GM19023 (cell line): ENCODE results near the gene DMXL1.
"Not testable (repeated sequence)": the region's sequence is repeated elsewhere in the genome, so short reads cannot be mapped to it uniquely, and the experiment has no call there.

Experiments used
- ATAC-seq: cut with Tn5 transposase; IDR thresholded peaks from one replicate; pipeline ENCODE4 v1.9.1; 2021; ENCODE audit warnings: mild to moderate bottlenecking, moderate library complexity; ENCODE audit not compliant: unreplicated experiment

Gene DMXL1

DNA sequence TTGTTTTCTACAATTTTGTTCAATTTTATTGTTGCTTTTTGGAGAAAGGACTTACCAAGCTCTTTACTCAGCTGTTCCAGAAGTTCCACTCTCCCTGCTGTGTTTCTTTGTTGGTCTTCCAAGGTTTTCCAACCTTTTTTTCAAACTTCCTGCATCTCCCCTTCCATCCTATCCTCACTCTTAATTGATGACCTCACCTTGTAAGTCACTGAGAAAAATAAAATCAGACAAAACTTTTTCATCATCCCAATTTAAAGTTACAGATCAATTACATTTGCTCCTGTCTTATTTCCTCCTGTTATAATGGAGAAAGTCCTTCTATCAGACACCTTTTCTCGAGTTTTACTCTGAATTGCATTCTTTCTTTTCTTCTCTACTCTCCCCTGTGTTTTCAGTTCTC lies 121.1 kb downstream of the DMXL1 start:
- no peak for ATAC-seq

DNA sequence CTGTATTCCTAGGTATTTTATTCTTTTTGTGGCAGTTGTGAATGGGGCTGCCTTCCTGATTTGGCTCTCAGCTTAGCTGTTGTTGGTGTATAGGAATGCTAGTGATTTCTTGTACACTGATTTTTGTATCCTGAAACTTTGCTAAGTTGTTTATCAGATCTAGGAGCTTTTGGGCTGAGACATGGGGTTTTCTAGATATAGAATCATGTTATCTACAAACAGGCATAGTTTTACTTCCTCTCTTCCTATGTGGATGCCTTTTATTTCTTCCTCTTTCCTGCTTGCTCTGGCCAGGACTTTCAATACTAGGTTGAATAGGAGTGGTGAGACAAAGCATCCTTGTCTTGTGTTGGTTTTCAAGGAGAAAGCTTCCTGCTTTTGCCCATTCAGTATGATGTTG lies 129.9 kb downstream of the DMXL1 start:
- ATAC-seq = no peak

DNA sequence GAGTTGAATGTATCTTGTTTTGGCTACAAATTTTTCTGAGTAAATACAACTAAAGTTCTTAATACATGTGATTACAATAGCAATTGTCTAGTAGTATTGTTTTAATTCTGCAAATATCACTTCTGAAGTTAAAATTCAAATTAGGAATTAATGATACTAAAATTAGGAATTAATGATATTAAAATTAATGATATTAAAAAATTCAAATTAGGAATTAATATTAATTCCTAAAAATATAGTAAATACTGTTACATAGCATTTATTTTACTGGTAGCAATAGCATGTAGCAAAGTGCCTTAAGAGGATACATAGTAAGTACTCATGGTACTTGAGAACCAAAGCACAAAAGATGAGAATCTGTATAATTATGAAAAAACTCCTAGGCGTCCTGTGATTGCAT lies 136.2 kb downstream of the DMXL1 start:
- no peak for ATAC-seq

DNA sequence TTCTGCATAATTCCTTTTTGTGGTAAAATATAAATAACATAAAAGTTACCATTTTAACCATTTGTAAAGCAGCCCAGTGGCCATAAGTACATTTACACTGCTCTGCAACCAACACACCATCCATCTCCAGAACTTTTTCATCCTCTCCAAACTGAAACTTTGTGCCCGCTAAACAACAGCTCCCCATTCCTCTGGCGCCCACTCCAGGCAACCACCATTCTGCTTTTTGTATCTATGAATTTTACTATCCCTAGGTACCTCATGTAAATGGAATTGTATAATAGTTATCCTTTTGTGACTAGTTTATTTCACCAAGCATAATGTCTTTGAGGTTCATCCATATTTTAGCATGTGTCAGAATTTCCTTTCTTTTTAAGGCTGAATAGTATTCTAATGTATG lies 141.1 kb downstream of the DMXL1 start:
- ATAC-seq = no peak

DNA sequence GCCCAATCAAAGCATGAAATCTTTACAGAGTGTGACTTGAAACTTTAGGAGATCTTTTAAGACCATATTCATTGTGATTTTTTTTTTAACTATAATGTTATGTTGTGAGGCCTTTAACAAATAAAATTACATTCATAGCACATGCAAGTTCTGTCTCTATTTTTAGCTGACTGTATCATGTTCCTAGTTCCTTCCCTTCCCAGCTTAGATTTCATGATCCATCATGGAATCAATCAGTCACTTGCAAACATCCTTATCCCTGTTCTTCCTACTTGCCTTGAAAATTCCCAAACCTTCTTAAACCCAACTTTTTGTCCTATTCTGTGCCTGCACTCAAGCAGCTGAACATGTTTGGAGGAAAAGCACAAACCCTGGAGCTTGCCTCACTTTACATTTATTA lies 141.8 kb downstream of the DMXL1 start:
- ATAC-seq = no peak

DNA sequence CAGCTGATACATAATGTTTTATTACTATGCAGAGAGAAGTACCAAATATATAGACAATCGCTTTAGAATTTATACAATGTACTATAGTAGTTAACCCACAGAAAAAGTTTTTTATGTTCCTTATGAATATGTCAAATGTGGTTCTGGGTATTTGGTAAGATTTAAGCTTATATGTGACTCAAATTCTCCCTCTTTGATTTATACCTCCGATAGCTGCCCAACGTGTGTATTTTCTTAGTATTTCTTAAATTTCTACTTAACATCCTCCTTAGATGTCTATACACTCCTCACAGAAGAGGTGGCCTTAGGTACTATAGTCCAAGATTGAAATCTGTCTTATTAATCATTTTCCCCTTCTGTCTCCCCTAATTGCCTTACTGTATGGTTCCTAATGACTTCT lies 146.3 kb downstream of the DMXL1 start:
- ATAC-seq = no peak

DNA sequence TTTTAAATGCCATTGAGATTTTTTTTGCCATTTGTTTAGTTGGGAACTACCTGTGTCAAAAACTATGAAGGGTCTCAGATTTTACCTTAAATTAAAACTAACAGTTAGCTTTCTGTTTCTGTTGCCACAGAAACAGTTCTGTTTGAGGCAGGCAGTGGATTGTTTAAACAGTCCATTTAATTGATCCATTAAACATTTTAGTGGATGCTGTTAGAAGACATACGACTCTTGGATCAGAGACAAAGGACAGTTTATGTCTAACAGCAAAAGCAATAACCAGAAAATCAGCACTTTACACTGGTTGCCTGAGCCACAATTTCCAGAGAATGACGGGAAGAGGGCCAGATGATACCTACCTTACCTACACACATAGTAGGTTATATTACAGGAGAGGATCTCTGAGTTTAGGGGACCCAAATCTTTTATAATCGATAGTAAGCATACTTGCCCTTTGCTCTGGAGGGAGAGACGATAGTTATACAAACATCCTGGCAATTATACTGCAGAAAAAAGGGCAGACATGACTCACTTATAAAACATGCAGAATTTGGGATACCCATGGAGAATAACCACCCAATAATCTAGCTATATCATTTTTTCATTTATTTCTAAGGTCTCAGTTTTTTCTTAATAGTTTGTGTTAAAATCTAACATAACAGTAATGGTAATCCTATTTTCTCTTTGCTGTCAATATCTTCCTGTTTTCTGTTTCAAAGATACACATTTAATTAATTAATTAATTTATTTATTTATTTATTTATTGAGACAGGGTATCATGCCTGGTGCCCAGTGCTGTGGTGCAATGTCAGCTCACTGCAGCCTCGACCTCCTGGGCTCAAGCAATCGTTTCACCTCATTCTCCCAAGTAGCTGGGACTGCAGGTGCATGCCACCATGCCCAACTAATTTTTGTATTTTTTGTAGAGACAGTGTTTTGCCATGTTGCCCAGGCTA lies 148.2 kb downstream of the DMXL1 start:
- ATAC-seq = no peak

DNA sequence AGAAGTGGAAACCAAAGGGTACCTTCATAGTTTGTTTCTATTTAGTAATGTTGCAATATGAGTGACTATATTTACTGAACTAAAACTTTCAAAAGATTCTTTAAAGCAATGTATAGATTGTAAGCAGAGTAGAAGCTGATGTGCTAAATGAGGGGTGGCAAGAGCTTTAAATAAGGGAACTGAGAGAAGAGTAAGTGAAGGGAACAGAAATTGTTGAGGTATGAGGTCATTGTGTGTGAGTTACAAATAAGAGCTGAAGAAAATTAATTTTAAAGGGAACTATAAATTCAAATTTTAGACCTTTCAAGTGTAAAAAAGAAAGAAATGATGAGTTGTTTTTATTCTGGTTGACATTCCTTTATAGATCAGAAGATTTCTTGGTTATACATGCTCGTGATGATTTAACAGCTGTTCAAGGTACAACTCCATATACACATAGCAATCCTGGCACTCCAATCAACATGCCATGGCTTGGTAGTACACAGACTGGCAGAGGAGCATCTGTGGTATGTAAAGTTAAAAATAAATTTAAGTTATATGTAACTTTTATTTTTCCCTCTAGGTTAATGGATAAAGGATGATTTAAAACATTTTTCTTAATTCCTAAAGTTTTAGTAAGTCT lies 149.8 kb downstream of the DMXL1 start:
- no peak for ATAC-seq

DNA sequence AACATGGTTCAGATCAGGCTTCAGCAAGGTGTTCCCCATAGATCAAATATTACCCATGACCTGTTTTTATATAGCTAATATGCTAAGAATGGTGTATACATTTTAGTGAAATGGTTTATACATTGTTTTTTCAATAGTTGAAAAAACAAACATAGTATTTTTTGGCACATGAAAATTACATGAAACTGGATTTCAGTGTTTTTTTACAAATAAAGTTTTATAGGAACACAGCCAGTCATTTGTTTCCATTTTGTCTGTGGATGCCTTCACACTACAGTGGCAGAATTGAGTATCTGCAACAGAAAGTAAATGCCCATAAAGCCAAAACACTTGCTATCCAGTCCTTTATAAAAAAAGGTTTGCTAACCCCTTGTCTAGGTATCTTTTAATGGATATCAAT lies 150.4 kb downstream of the DMXL1 start:
- no peak for ATAC-seq

DNA sequence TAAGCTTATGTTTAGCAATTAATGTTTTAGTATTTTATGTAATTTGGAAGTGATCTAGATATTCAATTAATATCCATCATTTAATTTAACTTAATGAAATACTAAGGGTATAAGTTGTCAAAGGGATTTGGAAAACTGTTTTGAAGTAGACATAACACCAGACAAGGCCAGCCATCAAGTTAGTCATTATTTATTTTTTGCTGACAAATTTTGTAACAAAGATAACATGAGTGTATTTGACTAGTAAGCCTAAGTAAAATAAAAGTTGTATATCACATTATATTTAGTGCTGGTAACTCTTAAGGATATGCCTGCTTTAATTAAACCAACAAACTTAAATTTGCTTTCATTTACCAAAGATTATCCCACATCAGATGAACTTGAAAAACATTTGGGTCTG lies 159.1 kb downstream of the DMXL1 start:
- no peak for ATAC-seq

DNA sequence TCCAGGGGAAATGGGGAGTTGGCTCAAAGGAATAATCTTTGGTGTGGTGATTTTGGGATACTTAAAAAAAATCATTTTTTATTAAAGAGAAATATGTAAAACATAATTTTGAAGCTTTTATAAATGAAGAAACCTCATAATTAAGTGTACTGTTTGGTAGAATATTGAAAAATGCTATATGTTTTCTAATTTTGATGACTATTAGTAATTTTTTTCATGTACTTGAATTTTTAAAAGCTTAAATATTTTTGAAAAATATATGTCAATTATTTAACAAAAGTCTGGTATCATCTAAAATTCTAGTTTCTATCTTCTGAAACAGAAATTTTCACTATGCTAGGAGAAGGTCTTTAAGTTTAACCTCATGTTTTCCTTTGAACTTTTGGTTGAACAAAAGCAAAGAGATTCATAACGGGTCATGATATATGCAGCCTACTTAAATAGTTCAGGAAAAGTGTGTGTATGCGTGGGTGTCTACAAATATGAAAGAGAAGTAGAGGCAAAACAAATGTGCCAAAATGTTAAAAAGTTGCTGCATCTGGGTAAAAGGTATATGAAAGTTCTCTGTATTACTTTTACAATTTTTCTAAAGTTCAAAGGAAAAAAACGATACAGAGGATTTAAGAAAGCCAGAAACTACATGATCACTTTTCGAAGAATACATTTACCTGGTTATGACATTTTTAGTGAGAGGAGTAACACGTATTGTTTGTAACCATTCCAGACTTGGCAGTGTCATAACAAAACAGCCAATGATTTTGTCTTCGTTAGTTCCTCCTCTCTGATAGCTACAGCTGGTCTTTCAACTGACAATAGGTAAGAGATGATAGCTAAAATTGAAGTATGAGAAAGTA lies 167.6 kb downstream of the DMXL1 start:
- no peak for ATAC-seq

DNA sequence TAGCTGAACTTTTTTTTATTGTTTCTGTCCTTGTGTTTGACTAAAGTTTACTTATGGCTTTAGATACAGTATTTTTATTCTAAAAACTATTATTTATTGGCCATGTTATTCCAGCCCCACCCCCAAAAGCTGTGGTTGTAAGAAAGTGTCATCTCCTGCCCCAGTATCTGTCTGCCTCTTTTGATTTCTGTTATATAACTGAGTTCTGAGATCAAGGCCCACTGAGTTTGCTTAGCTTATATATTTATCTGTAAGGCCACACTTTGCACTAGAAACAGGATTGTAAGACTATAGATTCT lies 168.2 kb downstream of the DMXL1 start:
- ATAC-seq = no peak

DNA sequence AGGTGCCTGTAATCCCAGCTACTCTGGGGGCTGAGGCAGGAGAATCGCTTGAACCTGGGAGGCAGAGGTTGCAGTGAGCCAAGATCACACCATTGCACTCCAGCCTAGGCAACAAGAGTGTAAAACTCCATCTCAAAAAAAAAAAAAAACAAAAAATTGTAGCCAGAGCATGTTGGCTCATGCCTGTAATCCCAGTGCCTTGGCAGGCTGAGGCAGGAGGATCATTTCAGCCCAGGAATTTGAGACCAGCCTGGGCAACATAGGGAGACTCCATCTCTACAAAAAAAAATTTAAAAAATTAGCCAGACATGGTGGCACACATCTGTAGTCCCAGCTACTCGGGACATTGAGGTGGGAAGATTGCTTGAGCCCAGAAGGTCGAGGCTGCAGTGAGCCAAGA lies 168.9 kb downstream of the DMXL1 start:
- ATAC-seq = not testable (repeated sequence)

DNA sequence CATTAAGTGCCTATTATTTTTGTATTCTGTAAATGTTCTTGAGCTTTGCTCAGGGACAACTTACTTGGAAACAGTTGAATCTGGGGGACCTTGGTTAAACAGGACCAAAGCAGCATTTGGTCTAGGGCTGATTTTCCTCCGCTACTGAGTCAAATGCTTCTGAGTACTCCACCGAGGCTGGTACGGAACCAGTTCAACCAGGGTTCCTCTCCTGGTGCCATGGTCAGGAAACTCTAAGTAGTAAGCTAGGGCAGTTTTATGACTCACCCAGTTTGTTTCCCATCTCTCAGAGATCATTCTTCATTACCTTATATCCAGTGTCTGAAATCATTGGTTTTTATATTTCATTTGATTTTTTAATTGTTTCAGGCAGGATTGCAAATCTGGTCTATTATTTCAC lies 173.0 kb downstream of the DMXL1 start:
- ATAC-seq = no peak

DNA sequence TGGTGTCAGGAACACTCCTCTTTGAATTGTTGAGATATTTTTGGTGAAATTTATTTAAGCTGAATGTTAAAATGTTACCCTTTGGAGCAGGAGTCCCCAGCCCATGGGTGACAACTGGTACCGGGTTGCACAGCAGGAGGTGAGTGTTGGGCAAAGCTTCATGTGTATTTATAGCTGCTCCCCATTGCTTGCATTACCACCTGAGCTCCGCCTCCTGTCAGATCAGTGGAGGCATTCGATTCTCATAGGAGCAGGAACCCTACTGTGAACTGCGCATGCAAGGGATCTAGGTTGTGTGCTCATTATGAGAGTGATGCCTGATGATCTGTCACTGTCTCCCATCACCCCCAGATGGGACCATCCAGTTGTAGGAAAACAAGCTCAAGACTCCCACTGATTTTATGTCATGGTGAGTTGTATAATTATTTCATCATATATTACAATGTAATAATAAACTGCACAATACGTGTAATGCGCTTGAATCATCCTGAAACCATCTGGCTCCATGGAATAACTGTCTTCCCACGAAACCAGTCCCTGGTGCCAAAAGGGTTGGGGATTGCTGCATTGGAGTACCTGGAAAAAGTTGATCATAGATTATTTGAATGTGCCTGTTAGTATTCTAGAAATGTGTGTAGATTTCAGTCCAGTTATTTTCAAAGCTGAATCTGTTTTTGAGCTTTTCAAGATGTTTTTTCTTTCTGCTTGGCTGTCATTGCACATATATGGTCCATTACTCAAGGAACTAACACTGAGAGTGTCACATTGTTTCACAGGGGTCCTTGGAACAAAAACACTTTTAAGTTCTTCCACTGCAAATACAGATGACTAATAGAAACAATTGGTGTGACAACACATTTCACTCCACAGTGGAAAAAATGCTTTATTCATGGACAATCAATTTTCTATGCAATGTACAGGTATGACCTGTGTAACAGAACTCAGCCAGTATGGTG lies 180.3 kb downstream of the DMXL1 start:
- no peak for ATAC-seq

DNA sequence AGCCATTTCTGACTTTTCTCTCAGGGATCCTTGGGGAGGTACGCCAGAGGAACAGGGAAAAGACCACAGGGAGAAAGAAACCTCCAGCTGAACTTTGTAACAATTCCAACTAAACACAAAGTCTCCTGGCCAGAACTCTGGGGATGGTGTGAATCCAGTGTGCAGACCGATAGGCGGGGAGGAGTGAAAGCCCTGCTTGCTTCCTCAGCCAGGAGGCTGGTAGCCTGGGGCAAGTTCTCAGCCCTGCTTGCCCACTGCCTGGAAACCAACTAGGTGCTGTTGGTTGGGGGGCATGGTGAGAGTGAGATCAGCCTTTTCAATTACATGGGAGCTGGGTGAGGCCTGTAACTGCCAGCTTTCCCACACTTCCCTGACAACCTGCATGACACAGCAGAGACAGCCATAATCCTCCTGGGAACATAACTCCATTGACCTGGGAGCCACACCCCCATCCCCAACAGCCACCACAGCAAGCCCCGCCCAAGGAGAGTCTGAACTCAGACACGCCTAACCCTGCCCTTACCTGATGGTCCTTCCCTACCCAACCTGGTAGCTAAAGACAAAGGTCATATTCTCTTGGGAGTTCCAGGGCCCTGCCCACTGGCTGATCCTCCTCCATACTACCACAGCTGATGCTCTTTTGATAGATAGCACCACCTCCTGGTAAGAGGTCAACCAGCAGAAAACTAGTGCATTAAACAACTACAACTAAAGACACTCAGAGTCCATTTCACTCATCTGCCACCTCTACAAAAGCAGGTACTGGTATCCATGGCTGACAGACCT lies 184.9 kb downstream of the DMXL1 start:
- no peak for ATAC-seq

DNA sequence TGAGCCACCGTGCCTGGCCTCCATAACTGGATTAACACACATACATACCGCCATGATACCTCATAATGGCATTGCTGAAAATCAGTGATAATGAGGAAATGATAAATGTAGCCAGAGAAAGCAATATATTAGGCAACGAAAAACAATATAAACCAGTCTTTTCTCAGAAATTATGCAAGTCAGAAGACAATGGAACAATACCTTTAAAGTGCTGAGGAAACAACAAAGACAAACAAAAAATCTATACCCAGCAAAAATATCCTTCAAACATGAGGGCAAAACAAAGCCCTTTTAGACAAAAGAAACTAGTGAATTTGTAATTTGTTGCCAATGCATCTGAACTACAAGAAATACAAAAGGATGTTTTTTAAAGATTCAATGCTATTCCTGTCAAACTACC lies 186.7 kb downstream of the DMXL1 start:
- ATAC-seq = no peak

DNA sequence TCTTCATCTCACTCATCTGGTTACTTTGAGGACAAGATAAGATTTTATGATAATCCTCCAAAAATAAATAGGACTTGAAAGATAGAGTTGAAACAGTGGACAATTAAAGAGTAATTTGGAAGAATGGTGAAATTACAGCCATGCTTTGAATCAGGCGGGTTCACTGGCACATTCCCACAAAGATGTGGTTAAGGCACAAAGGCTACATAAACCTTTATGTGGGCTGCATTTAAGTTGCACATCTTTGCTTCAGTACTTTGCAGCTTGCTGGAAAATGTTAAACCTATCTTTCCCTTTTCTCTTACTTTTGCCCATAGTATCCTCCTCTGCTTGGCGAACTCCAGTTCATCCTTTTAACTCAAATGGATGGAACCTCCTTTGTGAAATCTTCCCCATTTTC lies 192.8 kb downstream of the DMXL1 start:
- no peak for ATAC-seq

DNA sequence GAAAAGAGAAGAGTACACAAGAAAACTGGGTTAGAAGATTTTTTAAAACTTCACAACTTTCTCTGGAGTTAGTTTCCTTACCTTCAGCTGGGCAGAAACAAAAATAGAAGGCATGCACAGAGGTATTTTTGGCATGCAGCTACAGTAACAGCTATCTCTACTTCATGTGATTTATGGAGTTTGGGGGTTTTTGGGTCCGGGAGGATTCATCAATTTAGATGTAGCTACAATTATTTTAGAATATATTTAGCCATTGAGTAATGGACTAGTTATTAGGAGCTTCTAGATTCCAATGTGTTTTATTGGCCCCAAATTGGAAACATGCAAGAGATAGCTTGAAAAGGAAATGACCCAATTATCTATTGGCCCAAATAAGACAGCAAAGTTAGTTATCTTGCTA lies 193.3 kb downstream of the DMXL1 start:
- ATAC-seq = no peak

DNA sequence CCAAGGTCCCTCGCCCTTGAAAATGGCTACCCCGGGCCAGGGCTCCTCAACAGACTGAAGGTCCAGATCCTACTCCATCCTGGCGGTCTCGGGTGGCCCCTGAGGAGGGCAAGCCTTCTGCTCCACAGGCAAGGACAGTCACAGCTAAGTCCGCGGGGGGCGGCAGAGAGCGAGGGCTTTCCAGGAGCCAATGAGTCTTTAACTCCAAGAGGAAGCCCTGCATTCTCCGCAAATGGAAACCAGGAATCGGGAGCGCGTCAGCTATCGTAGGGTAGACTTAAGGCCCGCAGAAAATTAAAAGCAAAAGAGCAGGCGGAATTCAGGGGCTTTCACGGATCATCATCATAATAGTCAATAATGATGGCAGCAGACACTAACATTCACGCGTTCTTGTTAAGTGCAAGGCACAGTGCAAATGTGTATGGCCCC lies 197.1 kb downstream of the DMXL1 start:
- ATAC-seq = peak; percentile 68
